ENCODE results near the gene TOMM6. TPM values are rescaled to one million over a fixed set of nuclear protein-coding genes. Genes with fewer than 3 reads are reported as not detected.

TOMM6 gene
- total and polyA plus RNA-seq, 4 experiments from 2014 or later, result 118 to 353 (median 213) TPM

- Mint-ChIP-seq H3K36me3 (no peaks in the 10 kb centered on the region), H3K27me3 (no peaks in the 10 kb centered on the region), H3K9me3 (no peaks in the 10 kb centered on the region), H3K4me3 (no peak overlapping the region), H3K4me1 (no peaks in the 10 kb centered on the region), H3K27ac (no peak overlapping the region)
- ChIA-PET POLR2A (ENCODE audit: partially characterized antibody) (interaction anchor here (0.6 kb wide), 1 partner anchor 861 kb away, joined by 3 read pairs; no protein-coding TSS in a partner anchor), CTCF (ENCODE audit: partially characterized antibody) (no interaction called here)
- H3K9me3 ChIP-seq (ENCODE audit: control insufficient read depth in 1 of 2, low read length in 2 of 2), result no peaks in the 10 kb centered on the region
- H3K4me1 ChIP-seq (ENCODE audit: insufficient read depth, low read length), result no peaks in the 10 kb centered on the region
- no peak for DNase-seq
- H3K27ac ChIP-seq (ENCODE audit: low read depth, low read length), result no peak overlapping the region
- no peaks in the 10 kb centered on the region for H3K36me3 ChIP-seq (ENCODE audit: insufficient read depth, low read length)
- H3K4me3 ChIP-seq (ENCODE audit: low read length in 2 of 2), result no peak overlapping the region
- intact Hi-C loops (cut with micrococcal nuclease), result no loop called here
- H3K27me3 ChIP-seq (ENCODE audit: insufficient read depth, low read length), result no peaks in the 10 kb centered on the region
Measured at GRCh38 chr6:41823178-41823577, 35.7 kb downstream of the TOMM6 start.

DNA sequence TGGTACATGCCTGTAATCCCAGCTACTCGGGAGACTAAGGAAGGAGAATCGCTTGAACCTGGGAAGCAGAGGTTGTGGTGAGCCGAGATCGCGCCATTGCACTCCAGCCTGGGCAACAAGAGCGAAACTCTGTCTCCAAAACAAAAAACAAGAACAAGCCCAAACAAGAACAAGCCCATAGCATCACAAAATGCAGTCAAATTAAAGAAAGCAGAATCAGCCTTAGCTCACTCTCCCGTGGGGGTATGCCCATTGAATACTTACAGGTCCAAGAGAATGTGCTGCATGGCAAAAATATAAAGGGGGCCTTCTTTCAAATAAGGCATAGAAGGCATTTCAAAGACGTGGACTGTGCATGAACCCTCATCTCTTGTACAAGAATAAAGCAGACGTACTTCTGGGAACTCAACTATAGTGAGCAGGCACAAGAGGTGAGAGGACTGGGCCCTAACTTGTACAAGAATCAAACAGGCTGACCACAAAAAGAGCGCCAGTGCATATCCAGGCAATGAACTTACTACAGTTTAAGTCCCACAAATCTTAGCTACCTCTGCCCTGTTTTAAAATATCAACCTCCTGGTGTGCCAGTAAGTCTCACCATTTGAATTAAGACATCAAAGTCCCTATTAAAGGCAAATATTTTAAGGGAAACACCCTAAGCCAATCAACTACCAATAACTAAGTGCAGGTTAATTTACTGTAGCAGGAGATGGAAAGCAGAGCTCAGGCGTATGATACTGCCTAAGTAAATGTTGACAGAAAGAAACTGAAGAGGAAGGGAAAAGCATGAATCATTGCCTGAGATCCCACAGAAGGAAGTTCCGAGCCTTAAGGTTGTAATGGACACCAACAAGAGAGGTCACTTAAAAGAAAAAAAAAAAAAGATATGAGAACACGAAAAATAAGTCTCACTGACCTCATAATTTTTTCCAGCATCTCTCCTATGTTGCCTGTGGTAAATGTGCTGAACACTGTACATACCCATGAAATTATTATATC lies 37.4 kb downstream of the TOMM6 start:
- DNase-seq, result no peak
- ChIA-PET CTCF (ENCODE audit: partially characterized antibody) (interaction anchor here (1.3 kb wide), 1 partner anchor 39 kb away, joined by 3 read pairs; no protein-coding TSS in a partner anchor), POLR2A (ENCODE audit: partially characterized antibody) (no interaction called here)
- no peaks in the 10 kb centered on the region for H3K36me3 ChIP-seq (ENCODE audit: insufficient read depth, low read length)
- no peaks in the 10 kb centered on the region for H3K4me1 ChIP-seq (ENCODE audit: insufficient read depth, low read length)
- Mint-ChIP-seq H3K4me3 (no peak overlapping the region), H3K9me3 (no peaks in the 10 kb centered on the region), H3K36me3 (no peaks in the 10 kb centered on the region), H3K27ac (no peak overlapping the region), H3K4me1 (no peaks in the 10 kb centered on the region), H3K27me3 (no peaks in the 10 kb centered on the region)
- intact Hi-C loops (cut with micrococcal nuclease), result no loop called here
- H3K9me3 ChIP-seq (ENCODE audit: control insufficient read depth in 1 of 2, low read length in 2 of 2), result no peaks in the 10 kb centered on the region
- no peaks in the 10 kb centered on the region for H3K27me3 ChIP-seq (ENCODE audit: insufficient read depth, low read length)
- H3K4me3 ChIP-seq (ENCODE audit: low read length in 2 of 2), result no peak overlapping the region
- H3K27ac ChIP-seq (ENCODE audit: low read depth, low read length), result no peak overlapping the region

DNA sequence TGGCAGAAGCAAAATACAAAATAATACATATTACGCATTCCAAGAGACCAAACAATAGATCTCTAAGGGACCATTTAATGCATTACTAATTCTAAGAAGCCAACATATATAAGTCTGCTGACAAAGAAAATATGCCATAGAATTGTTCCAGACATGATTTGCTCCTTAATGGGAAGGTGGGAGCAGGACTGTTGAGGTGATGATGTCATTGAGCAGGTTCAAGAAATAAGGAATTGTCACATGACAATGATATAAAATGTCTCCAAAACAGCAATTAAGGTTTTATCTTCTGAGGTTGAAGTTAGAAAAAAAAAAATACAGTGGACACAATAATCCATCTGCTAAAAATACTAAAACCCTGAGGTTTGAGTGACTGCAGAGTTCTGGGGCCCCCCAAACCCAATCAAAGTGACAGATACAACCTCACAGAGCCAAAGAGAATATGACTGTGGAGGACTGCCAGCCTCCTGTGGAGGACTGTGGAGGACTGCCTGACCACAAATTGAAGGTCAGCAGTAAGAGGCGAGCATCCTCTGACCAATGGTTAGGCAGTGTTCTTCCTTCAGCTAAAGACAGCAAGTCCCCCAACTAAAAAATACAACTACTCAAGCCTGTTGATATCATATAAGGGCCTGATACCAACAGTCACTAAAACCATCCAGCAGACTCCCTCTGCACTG lies 39.0 kb downstream of the TOMM6 start:
- no peaks in the 10 kb centered on the region for H3K9me3 Mint-ChIP-seq
- H3K9me3 ChIP-seq (ENCODE audit: control insufficient read depth in 1 of 2, low read length in 2 of 2), result no peaks in the 10 kb centered on the region
- H3K36me3 Mint-ChIP-seq, result peaks cover 0 to under 1% of the 10 kb centered on the region in 2 donors
- H3K36me3 ChIP-seq (ENCODE audit: insufficient read depth, low read length), result no peaks in the 10 kb centered on the region
- H3K4me1 ChIP-seq (ENCODE audit: insufficient read depth, low read length), result no peaks in the 10 kb centered on the region
- no peaks in the 10 kb centered on the region for H3K27me3 Mint-ChIP-seq
- H3K4me1 Mint-ChIP-seq, result no peaks in the 10 kb centered on the region
- no peak for DNase-seq
- H3K4me3 Mint-ChIP-seq, result no peak overlapping the region
- CTCF ChIA-PET (ENCODE audit: partially characterized antibody), result interaction anchor here (1.3 kb wide), 1 partner anchor 41 kb away, joined by 3 read pairs; no protein-coding TSS in a partner anchor
- intact Hi-C loops (cut with micrococcal nuclease), result no loop called here
- no peak overlapping the region for H3K27ac ChIP-seq (ENCODE audit: low read depth, low read length)
- no peaks in the 10 kb centered on the region for H3K27me3 ChIP-seq (ENCODE audit: insufficient read depth, low read length)
- POLR2A ChIA-PET (ENCODE audit: partially characterized antibody), result no interaction called here
- H3K27ac Mint-ChIP-seq, result no peak overlapping the region
- no peak overlapping the region for H3K4me3 ChIP-seq (ENCODE audit: low read length in 2 of 2)

DNA sequence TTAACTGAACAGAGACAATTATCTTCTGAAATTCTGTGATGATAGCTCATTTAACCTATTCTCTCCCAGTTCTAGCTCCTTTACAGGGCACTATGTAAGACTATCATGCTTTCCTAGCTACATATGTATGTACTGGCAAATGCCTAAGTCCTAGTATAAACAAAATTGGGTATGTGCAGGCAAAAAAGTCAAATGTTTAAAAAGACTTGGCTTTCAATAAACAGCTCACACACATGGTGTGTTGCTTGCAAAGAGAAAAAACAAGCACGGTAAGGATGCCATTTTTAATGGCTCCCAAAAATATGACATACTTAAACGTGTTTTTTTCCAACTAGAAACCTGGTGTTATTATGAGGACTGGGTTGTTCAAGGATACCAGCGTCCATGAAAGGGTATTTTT lies 44.8 kb downstream of the TOMM6 start:
- POLR2A ChIA-PET (ENCODE audit: partially characterized antibody), result no interaction called here
- CTCF ChIA-PET (ENCODE audit: partially characterized antibody), result interaction anchor here (1.6 kb wide), 1 partner anchor 212 kb away, joined by 4 read pairs; no protein-coding TSS in a partner anchor

GRCh38 chr6:41836022-41836659 lies 48.6 kb downstream of the TOMM6 start:
- no peaks in the 10 kb centered on the region for H3K4me1 ChIP-seq (ENCODE audit: insufficient read depth, low read length)
- peaks cover 0 to 5% of the 10 kb centered on the region in 2 donors for H3K36me3 Mint-ChIP-seq
- H3K9me3 ChIP-seq (ENCODE audit: control insufficient read depth in 1 of 2, low read length in 2 of 2), result no peaks in the 10 kb centered on the region
- DNase-seq, result no peak
- H3K4me1 Mint-ChIP-seq, result no peaks in the 10 kb centered on the region
- H3K27me3 ChIP-seq (ENCODE audit: insufficient read depth, low read length), result no peaks in the 10 kb centered on the region
- H3K27me3 Mint-ChIP-seq, result no peaks in the 10 kb centered on the region
- H3K36me3 ChIP-seq (ENCODE audit: insufficient read depth, low read length), result no peaks in the 10 kb centered on the region
- no peak overlapping the region for H3K4me3 Mint-ChIP-seq
- H3K9me3 Mint-ChIP-seq, result no peaks in the 10 kb centered on the region
- intact Hi-C loops (cut with micrococcal nuclease), result no loop called here
- H3K4me3 ChIP-seq (ENCODE audit: low read length in 2 of 2), result no peak overlapping the region
- ChIA-PET CTCF (ENCODE audit: partially characterized antibody) (interaction anchor here (1.0 to 1.7 kb wide), 2 partner anchors 11 to 268 kb away, joined by 3 to 5 read pairs; no protein-coding TSS in a partner anchor), POLR2A (ENCODE audit: partially characterized antibody) (interaction anchor here (0.8 kb wide), 1 partner anchor 320 kb away, joined by 3 read pairs; a partner anchor contains a TSS)
- H3K27ac Mint-ChIP-seq, result no peak overlapping the region
- H3K27ac ChIP-seq (ENCODE audit: low read depth, low read length), result no peak overlapping the region

More for the DNA sequence above, 44.8 kb downstream of the TOMM6 start:
- no peaks in the 10 kb centered on the region for H3K27me3 ChIP-seq (ENCODE audit: insufficient read depth, low read length)
- no peak for DNase-seq
- Mint-ChIP-seq H3K36me3 (peaks cover 0 to 5% of the 10 kb centered on the region in 2 donors), H3K27me3 (no peaks in the 10 kb centered on the region), H3K4me1 (no peaks in the 10 kb centered on the region), H3K9me3 (no peaks in the 10 kb centered on the region), H3K27ac (no peak overlapping the region), H3K4me3 (no peak overlapping the region)
- H3K27ac ChIP-seq (ENCODE audit: low read depth, low read length), result no peak overlapping the region
- H3K9me3 ChIP-seq (ENCODE audit: control insufficient read depth in 1 of 2, low read length in 2 of 2), result no peaks in the 10 kb centered on the region
- no peaks in the 10 kb centered on the region for H3K36me3 ChIP-seq (ENCODE audit: insufficient read depth, low read length)
- intact Hi-C loops (cut with micrococcal nuclease), result no loop called here
- no peaks in the 10 kb centered on the region for H3K4me1 ChIP-seq (ENCODE audit: insufficient read depth, low read length)
- no peak overlapping the region for H3K4me3 ChIP-seq (ENCODE audit: low read length in 2 of 2)

DNA sequence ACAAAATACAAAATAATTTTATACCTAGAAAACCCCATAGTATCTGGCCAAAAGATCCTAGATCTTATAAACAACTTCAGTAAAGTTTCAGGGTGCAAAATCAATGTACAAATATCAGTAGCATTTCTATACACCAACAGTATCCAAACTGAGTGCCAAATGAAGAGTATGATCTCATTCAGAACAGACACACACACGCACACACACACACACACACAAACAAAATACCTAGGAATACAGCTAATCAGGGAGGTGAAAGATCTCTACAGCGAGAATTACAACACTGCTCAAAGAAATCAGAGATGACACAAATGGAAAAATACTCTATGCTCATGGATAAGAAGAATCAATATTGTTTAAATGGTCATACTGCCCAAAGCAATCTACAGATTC lies 49.2 kb downstream of the TOMM6 start:
- Mint-ChIP-seq H3K36me3 (peaks cover 0 to 3% of the 10 kb centered on the region in 2 donors), H3K9me3 (no peaks in the 10 kb centered on the region), H3K4me1 (no peaks in the 10 kb centered on the region), H3K27ac (no peak overlapping the region), H3K27me3 (no peaks in the 10 kb centered on the region), H3K4me3 (no peak overlapping the region)
- Histone ChIP-seq H3K27me3 (ENCODE audit: insufficient read depth, low read length) (no peaks in the 10 kb centered on the region), H3K36me3 (ENCODE audit: insufficient read depth, low read length) (no peaks in the 10 kb centered on the region), H3K4me1 (ENCODE audit: insufficient read depth, low read length) (no peaks in the 10 kb centered on the region), H3K9me3 (ENCODE audit: control insufficient read depth in 1 of 2, low read length in 2 of 2) (no peaks in the 10 kb centered on the region), H3K4me3 (ENCODE audit: low read length in 2 of 2) (no peak overlapping the region), H3K27ac (ENCODE audit: low read depth, low read length) (no peak overlapping the region)
- CTCF ChIA-PET (ENCODE audit: partially characterized antibody), result no interaction called here
- intact Hi-C loops (cut with micrococcal nuclease), result no loop called here
- no peak for DNase-seq
- POLR2A ChIA-PET (ENCODE audit: partially characterized antibody), result no interaction called here
